ENCODE measurements around the gene FAM117A. TPM values are rescaled to one million over a fixed set of nuclear protein-coding genes. Genes with fewer than 3 reads are reported as not detected.

FAM117A gene
- total RNA-seq, 1 donor from 2014 or later = 11.9 TPM

- Mint-ChIP-seq H3K4me1 (ENCODE audit: low read depth, unreplicated experiment) (peaks cover 43% of the 10 kb centered on the region), H3K9me3 (ENCODE audit: unreplicated experiment) (peaks cover 4% of the 10 kb centered on the region), H3K27ac (ENCODE audit: unreplicated experiment) (peak overlapping the region; percentile 93), H3K4me3 (ENCODE audit: unreplicated experiment) (peak overlapping the region; percentile 61), H3K27me3 (ENCODE audit: unreplicated experiment) (peaks cover 6% of the 10 kb centered on the region), H3K36me3 (ENCODE audit: unreplicated experiment) (no peaks in the 10 kb centered on the region)
- no peak for DNase-seq
- no peak for TF ChIP-seq CTCF (IDR thresholded peaks at IDR 0.05; ENCODE audit: partially characterized antibody, unreplicated experiment)
Observed at GRCh38 chr17:49783791-49784190, 19.9 kb upstream of the FAM117A start.

GRCh38 chr17:49783071-49783715, 19.3 kb upstream of the FAM117A start:
- H3K36me3 Mint-ChIP-seq (ENCODE audit: unreplicated experiment) = no peaks in the 10 kb centered on the region
- H3K27me3 Mint-ChIP-seq (ENCODE audit: unreplicated experiment) = peaks cover 6% of the 10 kb centered on the region
- DNase-seq = no peak

GRCh38 chr17:49779739-49780231, 15.9 kb upstream of the FAM117A start:
- Mint-ChIP-seq H3K36me3 (ENCODE audit: unreplicated experiment) (no peaks in the 10 kb centered on the region), H3K27me3 (ENCODE audit: unreplicated experiment) (peaks cover 6% of the 10 kb centered on the region), H3K4me1 (ENCODE audit: low read depth, unreplicated experiment) (peaks cover 37% of the 10 kb centered on the region), H3K4me3 (ENCODE audit: unreplicated experiment) (no peak overlapping the region), H3K9me3 (ENCODE audit: unreplicated experiment) (peaks cover 4% of the 10 kb centered on the region), H3K27ac (ENCODE audit: unreplicated experiment) (no peak overlapping the region)
- no peak for TF ChIP-seq CTCF (IDR thresholded peaks at IDR 0.05; ENCODE audit: partially characterized antibody, unreplicated experiment)
- no peak for DNase-seq

More at GRCh38 chr17:49783071-49783715, 19.3 kb upstream of the FAM117A start:
- no peak for TF ChIP-seq CTCF (IDR thresholded peaks at IDR 0.05; ENCODE audit: partially characterized antibody, unreplicated experiment)
- Mint-ChIP-seq H3K4me1 (ENCODE audit: low read depth, unreplicated experiment) (peaks cover 43% of the 10 kb centered on the region), H3K9me3 (ENCODE audit: unreplicated experiment) (peaks cover 4% of the 10 kb centered on the region), H3K27ac (ENCODE audit: unreplicated experiment) (peak overlapping the region; percentile 93), H3K4me3 (ENCODE audit: unreplicated experiment) (peak overlapping the region; percentile 73)

GRCh38 chr17:49779156-49779738, 15.3 kb upstream of the FAM117A start:
- no peak for DNase-seq
- H3K4me1 Mint-ChIP-seq (ENCODE audit: low read depth, unreplicated experiment) = peaks cover 32% of the 10 kb centered on the region
- peaks cover 4% of the 10 kb centered on the region for H3K9me3 Mint-ChIP-seq (ENCODE audit: unreplicated experiment)
- no peak for TF ChIP-seq CTCF (IDR thresholded peaks at IDR 0.05; ENCODE audit: partially characterized antibody, unreplicated experiment)
- no peak overlapping the region for H3K4me3 Mint-ChIP-seq (ENCODE audit: unreplicated experiment)
- H3K27ac Mint-ChIP-seq (ENCODE audit: unreplicated experiment) = no peak overlapping the region
- no peaks in the 10 kb centered on the region for H3K36me3 Mint-ChIP-seq (ENCODE audit: unreplicated experiment)
- peaks cover 5% of the 10 kb centered on the region for H3K27me3 Mint-ChIP-seq (ENCODE audit: unreplicated experiment)

GRCh38 chr17:49777563-49777962, 13.6 kb upstream of the FAM117A start:
- Mint-ChIP-seq H3K36me3 (ENCODE audit: unreplicated experiment) (no peaks in the 10 kb centered on the region), H3K9me3 (ENCODE audit: unreplicated experiment) (no peaks in the 10 kb centered on the region), H3K4me3 (ENCODE audit: unreplicated experiment) (no peak overlapping the region), H3K4me1 (ENCODE audit: low read depth, unreplicated experiment) (peaks cover 16% of the 10 kb centered on the region), H3K27ac (ENCODE audit: unreplicated experiment) (no peak overlapping the region), H3K27me3 (ENCODE audit: unreplicated experiment) (no peaks in the 10 kb centered on the region)
- TF ChIP-seq CTCF (IDR thresholded peaks at IDR 0.05; ENCODE audit: partially characterized antibody, unreplicated experiment) = no peak
- DNase-seq = no peak

All from glutamatergic neuron (in vitro differentiated cells).